Pulmonary artery endothelial cell (primary cell): ENCODE data around the gene ACTL6B. TPM values are rescaled to one million over a fixed set of nuclear protein-coding genes. Genes with fewer than 3 reads are reported as not detected.
"Not testable (repeated sequence)": the region's sequence is repeated elsewhere in the genome, so short reads cannot be mapped to it uniquely, and the experiment has no call there.

Source experiments
- DNase-seq: peaks from one replicate; pipeline ENCODE4 v3.0.0-alpha.2; 2011; ENCODE audit warnings: low read depth, low spot score
- total RNA-seq: library from RNA; depleted of rRNA; stranded (reverse); fragments of >200 nt; gene quantifications from 2 replicates; pipeline ENCODE4 v1.2.3, GENCODE V29; 2014

The ACTL6B gene
- total RNA-seq, 1 donor from 2014 or later, result not detected

DNA sequence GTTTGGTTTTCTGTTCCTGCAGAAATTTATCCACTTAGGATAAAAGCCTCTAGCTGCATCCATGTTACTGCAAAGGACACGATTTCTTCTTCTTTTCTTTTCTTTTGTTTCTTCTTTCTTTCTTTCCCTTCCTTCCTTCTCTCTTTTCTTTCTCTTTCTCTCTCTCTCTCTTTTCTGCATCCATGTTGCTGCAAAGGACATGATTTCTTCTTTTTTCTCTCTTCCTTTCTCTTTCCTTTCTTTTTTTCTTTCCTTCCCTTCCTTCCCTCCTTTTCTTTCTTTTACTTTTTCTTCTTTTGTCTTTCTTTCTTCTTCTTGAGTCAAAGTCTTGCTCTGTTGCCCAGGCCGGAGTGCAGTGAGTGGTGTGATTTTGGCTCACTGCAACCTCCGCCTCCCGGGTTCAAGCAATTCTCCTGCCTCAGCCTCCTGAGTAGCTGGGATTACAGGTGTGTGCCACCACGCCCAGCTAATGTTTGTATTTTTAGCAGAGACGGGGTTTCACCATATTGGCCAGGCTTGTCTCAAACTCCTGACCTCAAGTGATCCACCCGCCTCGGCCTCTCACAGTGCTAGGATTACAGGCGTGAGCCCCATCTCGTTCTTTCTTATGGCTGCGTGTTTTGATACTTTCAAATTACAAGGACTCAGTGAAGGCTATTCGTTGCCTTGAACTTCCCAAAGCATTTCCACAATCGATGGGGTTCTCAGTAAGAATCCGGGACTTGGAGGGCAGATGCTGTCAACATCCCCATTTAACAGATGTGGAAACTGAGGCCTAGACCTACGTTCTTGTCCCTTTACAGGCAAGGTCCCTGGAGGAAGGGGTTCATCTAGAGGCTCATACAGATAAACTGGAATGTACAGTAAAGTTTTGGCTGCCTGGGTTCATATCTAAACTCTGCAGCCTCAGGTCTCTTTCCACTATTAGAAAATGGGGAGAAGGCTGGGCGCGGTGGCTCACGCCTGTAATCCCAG lies 15.4 kb upstream of the ACTL6B start:
- DNase-seq, result no peak

- DNase-seq, result no peak
These were observed 13.8 kb upstream of the ACTL6B start for GRCh38 chr7:100670074-100670473.

GRCh38 chr7:100669106-100669505 lies 12.9 kb upstream of the ACTL6B start:
- not testable (repeated sequence) for DNase-seq

DNA sequence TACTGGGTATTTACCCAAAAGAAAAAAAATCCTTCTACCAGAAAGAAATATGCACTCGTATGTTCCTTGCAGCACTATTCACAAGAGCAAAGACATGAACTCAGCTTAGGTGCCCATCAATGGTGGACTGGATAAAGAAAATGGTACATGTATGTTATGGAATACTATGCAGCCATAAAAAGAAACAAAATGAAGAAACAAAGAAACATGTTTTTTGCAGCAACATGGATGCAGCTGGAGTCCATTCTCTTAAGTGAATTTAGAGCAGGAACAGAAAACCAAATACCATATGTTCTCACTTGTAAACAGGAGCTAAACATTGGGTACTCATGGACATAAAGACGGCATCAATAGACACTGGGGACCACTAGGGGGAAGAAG lies 11.8 kb upstream of the ACTL6B start:
- no peak for DNase-seq

GRCh38 chr7:100667331-100668068 lies 11.3 kb upstream of the ACTL6B start:
- no peak for DNase-seq

GRCh38 chr7:100665168-100665726 lies 9.0 kb upstream of the ACTL6B start:
- DNase-seq, result no peak

GRCh38 chr7:100662194-100662776 lies 6.0 kb upstream of the ACTL6B start:
- not testable (repeated sequence) for DNase-seq

GRCh38 chr7:100654908-100655831 lies 1.1 kb downstream of the ACTL6B start:
- DNase-seq, result no peak

DNA sequence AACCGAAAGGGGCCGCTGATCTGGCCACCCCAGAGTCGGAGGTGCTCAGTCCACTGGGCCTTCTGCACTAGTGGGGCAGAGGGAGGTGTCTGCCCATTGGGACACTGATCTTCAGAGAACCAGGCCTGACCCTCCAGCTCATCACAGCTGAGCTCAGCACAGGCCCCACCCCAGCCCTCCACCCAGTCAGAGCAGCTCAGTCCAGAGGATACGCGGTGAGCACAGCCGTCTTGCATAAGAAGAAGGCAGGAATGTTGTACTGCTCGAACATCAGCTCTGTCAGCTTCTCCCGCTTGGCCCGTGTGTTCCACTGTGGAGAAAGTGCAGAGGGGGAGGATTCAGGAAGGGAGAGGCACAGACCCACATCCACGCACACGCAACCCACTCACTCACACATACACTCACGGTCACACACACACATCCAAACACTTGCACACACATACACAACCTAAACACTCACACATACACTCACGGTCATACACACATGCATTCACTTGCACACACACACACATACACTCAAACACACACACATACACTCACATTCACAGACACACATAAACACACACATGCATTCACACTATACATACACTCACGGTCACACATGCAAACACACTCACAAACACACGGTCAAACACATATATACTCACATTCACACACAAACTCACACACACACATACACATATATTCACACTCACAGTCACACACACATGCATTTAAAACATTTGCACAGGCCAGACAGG lies 6.3 kb downstream of the ACTL6B start:
- DNase-seq, result no peak

DNA sequence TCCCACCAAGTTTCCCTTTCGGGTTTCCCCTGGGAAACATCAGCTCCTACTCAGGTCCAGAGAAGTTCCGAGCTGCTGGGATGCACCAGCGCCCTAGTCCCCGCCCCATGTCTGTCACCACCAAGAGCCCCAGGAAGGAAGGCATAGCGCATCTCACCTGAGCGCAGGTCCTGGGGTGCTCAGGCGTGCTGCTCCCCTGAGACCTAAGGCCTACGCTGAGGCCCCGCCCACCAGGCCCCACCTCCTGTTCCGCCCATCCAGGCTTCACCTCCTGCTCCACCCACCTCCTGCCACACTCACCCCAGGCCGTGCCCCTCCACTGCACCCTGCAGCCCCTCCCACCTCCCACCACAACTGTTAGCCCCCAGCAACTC lies 13.7 kb downstream of the ACTL6B start:
- DNase-seq, result no peak

GRCh38 chr7:100641860-100642533 lies 14.3 kb downstream of the ACTL6B start:
- no peak for DNase-seq

- DNase-seq, result no peak
These were observed 14.8 kb downstream of the ACTL6B start, which contains the start of gene TFR2 for GRCh38 chr7:100641463-100641859. Gene TFR2, minus strand, starts transcription at chr7:100641552. Its CDS starts 43 bp downstream, at chr7:100641509.

DNA sequence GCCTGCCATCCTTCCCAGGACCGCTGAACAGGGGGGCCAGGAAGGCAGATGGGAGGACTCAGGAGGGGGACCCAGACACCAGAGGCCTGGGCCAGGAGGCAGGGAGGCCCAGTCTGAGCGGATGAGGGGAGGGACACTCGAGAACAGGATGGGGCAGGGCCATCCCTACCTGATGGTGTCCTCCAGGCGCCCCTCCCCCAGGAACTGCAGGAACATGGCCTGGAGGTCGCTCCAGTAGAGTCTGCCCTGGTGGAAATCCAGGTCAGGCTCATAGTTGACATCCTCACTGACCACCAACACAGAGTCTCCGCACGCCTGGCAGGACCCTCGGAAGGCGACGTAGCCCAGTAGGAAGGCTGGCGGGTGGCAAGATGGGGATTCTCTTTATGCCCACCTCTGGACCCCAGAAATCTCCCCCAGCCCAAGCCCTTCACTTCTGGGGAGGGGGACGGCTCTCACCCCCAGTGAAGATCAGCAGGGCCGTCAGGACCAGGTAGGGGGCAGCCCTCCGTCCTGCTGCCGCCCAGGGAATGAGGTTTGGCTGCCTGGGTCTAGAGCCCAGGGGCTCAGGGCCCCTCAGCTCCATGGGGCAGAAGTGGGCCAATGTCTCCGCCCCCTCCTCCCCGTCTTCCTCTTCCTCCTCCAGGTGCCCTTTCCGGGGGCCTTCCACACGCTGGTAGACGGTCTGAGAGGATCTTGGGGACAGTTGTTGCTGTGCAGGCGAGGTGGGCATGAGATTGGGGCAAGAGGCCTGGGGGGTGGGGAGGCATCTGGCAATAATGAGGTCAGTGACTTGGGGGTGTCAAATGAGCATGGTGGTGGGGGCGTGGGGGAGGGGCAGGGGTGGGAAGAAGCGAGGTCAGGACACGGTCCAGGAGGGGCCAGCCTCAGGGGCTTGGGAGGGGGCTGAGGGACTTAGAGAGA lies 15.5 kb downstream of the ACTL6B start:
- DNase-seq, result no peak

DNA sequence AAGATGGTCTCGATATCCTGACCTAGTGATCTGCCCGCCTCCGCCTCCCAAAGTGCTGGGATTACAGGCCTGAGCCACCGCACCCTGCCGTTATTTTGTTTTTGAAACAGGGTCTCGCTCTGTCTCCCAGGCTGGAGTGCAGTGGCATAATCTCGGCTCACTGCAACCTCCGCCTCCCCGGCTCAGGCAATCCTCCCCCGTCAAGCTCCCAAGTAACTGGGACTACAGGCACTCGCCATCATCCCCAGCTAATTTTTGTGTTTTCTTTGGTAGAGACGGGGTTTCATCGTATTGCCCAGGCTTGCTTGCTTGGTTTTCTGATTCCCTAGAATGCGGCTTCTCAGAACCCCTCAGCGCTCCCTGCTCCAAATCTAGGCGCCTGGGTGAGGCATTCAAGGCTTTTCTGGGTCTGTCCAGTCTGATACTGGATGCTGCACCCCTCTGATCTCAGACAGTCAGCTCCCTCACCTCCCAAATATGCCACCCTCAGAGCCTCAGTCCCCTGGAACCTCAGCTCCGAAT lies 16.2 kb downstream of the ACTL6B start:
- DNase-seq, result no peak

GRCh38 chr7:100632951-100633717 lies 23.1 kb downstream of the ACTL6B start:
- DNase-seq, result no peak

DNA sequence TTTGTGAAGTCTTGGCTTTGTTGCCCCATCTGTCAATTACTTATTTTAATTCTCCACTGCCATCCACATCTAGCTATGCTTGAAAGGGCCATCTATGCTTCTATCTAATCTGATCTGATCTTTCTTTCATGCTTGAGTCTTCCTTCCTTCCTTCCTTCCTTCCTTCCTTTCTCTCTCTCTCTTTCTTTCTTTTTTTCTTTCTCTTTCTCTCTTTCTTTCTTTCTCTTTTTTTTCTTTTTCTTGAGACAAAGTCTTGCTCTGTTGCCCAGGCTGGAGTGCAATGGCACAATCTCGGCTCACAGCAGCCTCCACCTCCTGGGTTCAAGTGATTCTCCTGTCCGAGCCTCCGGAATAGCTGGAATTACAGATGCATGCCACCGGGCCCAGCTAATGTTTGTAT lies 26.2 kb downstream of the ACTL6B start:
- DNase-seq, result no peak

GRCh38 chr7:100629117-100629716 lies 27.0 kb downstream of the ACTL6B start:
- DNase-seq, result no peak
